HCT116 (cell line): Measurements from ENCODE around the gene YIPF2. TPM values are rescaled to one million over a fixed set of nuclear protein-coding genes. Genes with fewer than 3 reads are reported as not detected.
A peak's percentile ranks its signal among the peaks of the same experiment; 100 is the strongest.

Experiments used
- ATAC-seq: fragments of 200-7000 bp; cut with Tn5 transposase; 2 replicates; pipeline ENCODE4 v1.9.1; 2020; ENCODE audit warnings: mild to moderate bottlenecking, moderate library complexity
- BruUV-seq: library from RNA; stranded (reverse); fragments of 400-500 nt; replicated peaks from 2 replicates; lab custom pipeline; 2021; lab: Mats Ljungman, UMichigan
- CTCF ChIA-PET: fragments of 300-600 bp; sonication (Branson Sonifier 250); formaldehyde crosslinking; loops from one replicate; lab custom pipeline; 2021; ENCODE audit warnings: antibody characterized with exemption; lab: Charles Lee
- POLR2A ChIA-PET: fragments of 300-600, 350-600 bp; sonication (Branson Sonifier 250); formaldehyde crosslinking; loops from one replicate; lab custom pipeline; 2021; ENCODE audit warnings: antibody characterized with exemption; lab: Charles Lee
- RAD21 ChIA-PET, 2 experiments: fragments of 300-600 bp; sonication (Branson Sonifier 250); formaldehyde crosslinking; loops; one replicate each; lab custom pipeline; 2023; ENCODE audit warnings: low total read pairs in 2 of 2; ENCODE audit not compliant: uncharacterized antibody in 2 of 2, unreplicated experiment in 2 of 2, low non-redundant PET in 1 of 2; lab: Charles Lee
- DNase-seq: peaks from one replicate; pipeline ENCODE4 v3.0.0-alpha.2; 2010; ENCODE audit warnings: low read depth, low spot score
- H2AFZ ChIP-seq: fragments of 200-600 bp; shearing (Covaris generic), sonication (generic); 2 replicates; pipeline ENCODE4 v1.6.1; 2017; ENCODE audit warnings: low read depth, mixed run types, mixed read lengths, antibody characterized with exemption, low read length; ENCODE audit not compliant: poor library complexity, severe bottlenecking
- H3K27ac ChIP-seq: 2 replicates; pipeline ENCODE4 v1.5.1; 2012; ENCODE audit warnings: low read depth, low read length
- H3K27me3 ChIP-seq: fragments of 200-600 bp; sonication (generic); 2 replicates; pipeline ENCODE4 v1.6.1; 2016; ENCODE audit warnings: mixed run types, low read length, mixed read lengths; ENCODE audit not compliant: insufficient read depth
- H3K36me3 ChIP-seq, 2 experiments: fragments of 200-500 bp in 1 of 2; fragments of 200-600 bp in 1 of 2; sonication (Bioruptor generic) in 1 of 2; sonication (generic) in 1 of 2; 2 replicates each; pipeline versions ENCODE4 v1.5.1 to v1.6.1; 2014 to 2016; ENCODE audit warnings: low read length in 2 of 2, inconsistent platforms in 1 of 2, mixed read lengths in 1 of 2, mixed run types in 1 of 2; ENCODE audit not compliant: insufficient read depth in 2 of 2, control insufficient read depth in 1 of 2
- H3K4me1 ChIP-seq, 2 experiments: fragments of 200-600 bp in 1 of 2; sonication (generic) in 1 of 2; 2 replicates each; pipeline versions ENCODE4 v1.5.1 to v1.6.1; 2012 to 2017; ENCODE audit warnings: low read length in 2 of 2, inconsistent platforms in 1 of 2, mild to moderate bottlenecking in 1 of 2, mixed read lengths in 1 of 2, mixed run types in 1 of 2, moderate library complexity in 1 of 2; ENCODE audit not compliant: insufficient read depth in 2 of 2, control insufficient read depth in 1 of 2
- H3K4me2 ChIP-seq: fragments of 200-600 bp; sonication (generic); 2 replicates; pipeline ENCODE4 v1.6.1; 2017; ENCODE audit warnings: mixed run types, low read length, mixed read lengths
- H3K4me3 ChIP-seq, 2 experiments: fragments of 200-600 bp in 1 of 2; sonication (generic) in 1 of 2; replicated peaks in 1 of 2; 2 replicates each; pipeline ENCODE4 v1.5.1; 2011 to 2016; ENCODE audit warnings: low read length in 2 of 2, control low read depth in 1 of 2, low read depth in 1 of 2, mild to moderate bottlenecking in 1 of 2, mixed read lengths in 1 of 2, mixed run types in 1 of 2
- H3K79me2 ChIP-seq: fragments of 200-600 bp; sonication (generic); 2 replicates; pipeline ENCODE4 v1.6.1; 2017; ENCODE audit warnings: mild to moderate bottlenecking, mixed run types, low read length, moderate library complexity, mixed read lengths; ENCODE audit not compliant: insufficient read depth
- H3K9ac ChIP-seq: fragments of 200-600 bp; sonication (generic); 2 replicates; pipeline ENCODE4 v1.6.1; 2016; ENCODE audit warnings: low read length, mixed read lengths
- H3K9me2 ChIP-seq: fragments of 200-600 bp; sonication (generic), shearing (Covaris generic); 2 replicates; pipeline ENCODE4 v1.6.1; 2017; ENCODE audit warnings: mixed run types, mild to moderate bottlenecking, moderate library complexity; ENCODE audit not compliant: insufficient read depth
- H3K9me3 ChIP-seq, 2 experiments: fragments of 200-500 bp in 1 of 2; fragments of 200-600 bp in 1 of 2; sonication (Bioruptor generic) in 1 of 2; sonication (generic) in 1 of 2; 2 replicates each; pipeline ENCODE4 v1.6.1; 2014 to 2017; ENCODE audit warnings: low read length in 2 of 2, mixed read lengths in 2 of 2, inconsistent platforms in 1 of 2, low read depth in 1 of 2, mild to moderate bottlenecking in 1 of 2, mixed run types in 1 of 2, moderate library complexity in 1 of 2; ENCODE audit not compliant: control insufficient read depth in 1 of 2, insufficient read depth in 1 of 2
- H4K20me1 ChIP-seq: fragments of 200-600 bp; sonication (generic), shearing (Covaris generic); 2 replicates; pipeline ENCODE4 v1.6.1; 2017; ENCODE audit warnings: mixed run types, mild to moderate bottlenecking, moderate library complexity; ENCODE audit not compliant: insufficient read depth
- EZH2 ChIP-seq: fragments of 200-600 bp; sonication (generic); IDR thresholded peaks from 2 replicates; pipeline ENCODE4 v1.6.1; 2017; ENCODE audit warnings: antibody characterized with exemption, mixed run types
- MAX ChIP-seq: IDR thresholded peaks from 2 replicates; pipeline ENCODE4 v1.6.1; 2012
- POLR2A ChIP-seq: IDR thresholded peaks from 2 replicates; pipeline ENCODE4 v1.7.0; 2011; ENCODE audit warnings: borderline replicate concordance; ENCODE audit not compliant: insufficient read depth, insufficient read length; ENCODE audit errors: extremely low read depth
- POLR2AphosphoS5 ChIP-seq: IDR thresholded peaks from 2 replicates; pipeline ENCODE4 v1.6.1; 2011; ENCODE audit warnings: mild to moderate bottlenecking, low read depth, low read length, moderate library complexity
- SP1 ChIP-seq: IDR thresholded peaks from 2 replicates; pipeline ENCODE4 v1.6.1; 2012; ENCODE audit warnings: low read depth
- SRF ChIP-seq: IDR thresholded peaks from 2 replicates; pipeline ENCODE4 v1.6.1; 2012; ENCODE audit warnings: low read depth
- YY1 ChIP-seq: IDR thresholded peaks from 2 replicates; pipeline ENCODE4 v1.6.1; 2011; ENCODE audit warnings: low read length, low read depth, moderate library complexity, mild to moderate bottlenecking; ENCODE audit not compliant: insufficient replicate concordance; ENCODE audit errors: extremely low read depth
- intact Hi-C: fragments of 100-400 bp; cut with micrococcal nuclease; formaldehyde crosslinking; loops from 2 replicates; pipeline ENCODE4 v1.10.0; 2022
- total RNA-seq: library from RNA; stranded (reverse); gene quantifications from one replicate; pipeline ENCODE4 v1.2.1, GENCODE V29; 2021; ENCODE audit not compliant: unreplicated experiment
- TF ChIP-seq, protein P1 (sequence below): IDR thresholded peaks from 2 replicates; pipeline ENCODE4 v1.6.1; 2012; ENCODE audit warnings: low read depth

Gene YIPF2
- total RNA-seq, 1 experiment from 2014 or later: 44.7 TPM

DNA sequence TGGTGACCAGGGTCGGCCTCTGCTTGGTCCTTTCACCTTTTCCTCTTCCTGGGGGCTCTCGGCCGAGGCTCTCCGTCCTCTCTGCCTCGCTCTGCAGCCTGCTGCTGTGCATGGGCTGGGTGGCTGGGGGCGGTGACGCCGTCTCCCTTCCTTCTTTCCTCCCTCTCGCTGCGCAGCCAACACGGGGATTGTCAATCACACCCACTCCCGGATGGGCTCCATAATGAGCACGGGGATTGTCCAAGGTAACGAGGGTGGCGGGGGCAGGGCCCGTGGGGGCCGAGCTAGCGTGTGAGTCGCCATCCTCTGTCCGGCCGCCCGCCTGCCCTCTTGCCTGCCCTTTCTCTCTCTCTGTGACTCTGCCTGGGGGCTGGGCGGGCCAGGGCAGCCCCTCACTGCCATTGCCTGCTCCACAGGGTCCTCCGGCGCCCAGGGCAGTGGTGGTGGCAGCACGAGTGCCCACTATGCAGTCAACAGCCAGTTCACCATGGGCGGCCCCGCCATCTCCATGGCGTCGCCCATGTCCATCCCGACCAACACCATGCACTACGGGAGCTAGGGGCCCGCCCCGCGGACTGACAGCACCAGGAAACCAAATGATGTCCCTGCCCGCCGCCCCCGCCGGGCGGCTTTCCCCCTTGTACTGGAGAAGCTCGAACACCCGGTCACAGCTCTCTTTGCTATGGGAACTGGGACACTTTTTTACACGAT is 7.1 kb downstream of the YIPF2 start (continued):
- TF ChIP-seq POLR2AphosphoS5 (no peak), YY1 (no peak)
- TF ChIP-seq, protein P1, sequence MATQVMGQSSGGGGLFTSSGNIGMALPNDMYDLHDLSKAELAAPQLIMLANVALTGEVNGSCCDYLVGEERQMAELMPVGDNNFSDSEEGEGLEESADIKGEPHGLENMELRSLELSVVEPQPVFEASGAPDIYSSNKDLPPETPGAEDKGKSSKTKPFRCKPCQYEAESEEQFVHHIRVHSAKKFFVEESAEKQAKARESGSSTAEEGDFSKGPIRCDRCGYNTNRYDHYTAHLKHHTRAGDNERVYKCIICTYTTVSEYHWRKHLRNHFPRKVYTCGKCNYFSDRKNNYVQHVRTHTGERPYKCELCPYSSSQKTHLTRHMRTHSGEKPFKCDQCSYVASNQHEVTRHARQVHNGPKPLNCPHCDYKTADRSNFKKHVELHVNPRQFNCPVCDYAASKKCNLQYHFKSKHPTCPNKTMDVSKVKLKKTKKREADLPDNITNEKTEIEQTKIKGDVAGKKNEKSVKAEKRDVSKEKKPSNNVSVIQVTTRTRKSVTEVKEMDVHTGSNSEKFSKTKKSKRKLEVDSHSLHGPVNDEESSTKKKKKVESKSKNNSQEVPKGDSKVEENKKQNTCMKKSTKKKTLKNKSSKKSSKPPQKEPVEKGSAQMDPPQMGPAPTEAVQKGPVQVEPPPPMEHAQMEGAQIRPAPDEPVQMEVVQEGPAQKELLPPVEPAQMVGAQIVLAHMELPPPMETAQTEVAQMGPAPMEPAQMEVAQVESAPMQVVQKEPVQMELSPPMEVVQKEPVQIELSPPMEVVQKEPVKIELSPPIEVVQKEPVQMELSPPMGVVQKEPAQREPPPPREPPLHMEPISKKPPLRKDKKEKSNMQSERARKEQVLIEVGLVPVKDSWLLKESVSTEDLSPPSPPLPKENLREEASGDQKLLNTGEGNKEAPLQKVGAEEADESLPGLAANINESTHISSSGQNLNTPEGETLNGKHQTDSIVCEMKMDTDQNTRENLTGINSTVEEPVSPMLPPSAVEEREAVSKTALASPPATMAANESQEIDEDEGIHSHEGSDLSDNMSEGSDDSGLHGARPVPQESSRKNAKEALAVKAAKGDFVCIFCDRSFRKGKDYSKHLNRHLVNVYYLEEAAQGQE: no peak
- TF ChIP-seq, all 23 proteins: peak for 0

DNA sequence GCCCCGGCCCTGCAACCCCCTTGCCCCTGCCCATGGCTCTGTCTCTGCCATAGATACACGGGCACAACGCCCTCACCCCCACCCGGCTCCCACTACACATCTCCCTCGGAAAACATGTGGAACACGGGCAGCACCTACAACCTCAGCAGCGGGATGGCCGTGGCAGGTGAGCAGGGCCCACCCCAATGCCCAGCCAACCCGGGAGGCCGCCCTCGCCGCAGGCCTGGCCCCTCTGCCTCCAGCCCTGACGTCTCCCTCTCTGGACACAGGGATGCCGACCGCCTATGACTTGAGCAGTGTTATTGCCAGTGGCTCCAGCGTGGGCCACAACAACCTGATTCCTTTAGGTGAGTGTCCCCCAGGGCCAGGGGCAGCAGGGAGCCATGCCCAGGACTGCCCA is 7.7 kb downstream of the YIPF2 start:
- no peak for DNase-seq
- Histone ChIP-seq H2AFZ (no peak overlapping the region), H3K9me3 (no peaks in the 10 kb centered on the region), H3K4me3 (no peak overlapping the region), H3K4me1 (peaks cover 0 to 3% of the 10 kb centered on the region in 2 experiments; a peak in 2 of 4 replicates), H4K20me1 (no peaks in the 10 kb centered on the region), H3K27me3 (no peaks in the 10 kb centered on the region), H3K36me3 (peaks cover 20 to 26% of the 10 kb centered on the region in 2 experiments), H3K9ac (no peak overlapping the region), H3K79me2 (no peaks in the 10 kb centered on the region), H3K4me2 (no peak overlapping the region), H3K9me2 (no peaks in the 10 kb centered on the region), H3K27ac (no peak overlapping the region)
- ChIA-PET POLR2A (no interaction called here), RAD21 (no interaction called here), CTCF (no interaction called here)
- TF ChIP-seq EZH2 (no peak), MAX (no peak), SRF (no peak), POLR2AphosphoS5 (peak; percentile 24; the same call in 1 of the 2 replicates), SP1 (no peak), POLR2A (no peak)
- ATAC-seq: no peak
- intact Hi-C loops: no loop called here
- BruUV-seq: no TSS peak
